ENCODE results near the gene ZFPL1. TPM values are rescaled to one million over a fixed set of nuclear protein-coding genes. Genes with fewer than 3 reads are reported as not detected.

Gene ZFPL1
- total RNA-seq, 4 donors from 2014 or later, result 34.1 to 58.5 (median 41.9) TPM

- TF ChIP-seq POLR2A (IDR thresholded peaks at IDR 0.05), result no peak
- no peak for TF ChIP-seq EP300 (IDR thresholded peaks at IDR 0.05)
- TF ChIP-seq POLR2AphosphoS5 (IDR thresholded peaks at IDR 0.05), result no peak
- no peak for TF ChIP-seq CTCF (IDR thresholded peaks at IDR 0.05)
- DNase-seq (ENCODE audit: low spot score in 2 of 2), result no peak
- WGBS, result 69% methylated on average over 6 of the region's 9 CpGs
Observed at GRCh38 chr11:65060913-65061408, 23.1 kb upstream of the ZFPL1 start.

GRCh38 chr11:65063532-65063931, 20.5 kb upstream of the ZFPL1 start:
- Histone ChIP-seq H3K4me3 (no peak overlapping the region), H3K27me3 (no peaks in the 10 kb centered on the region), H3K36me3 (no peaks in the 10 kb centered on the region), H3K27ac (no peak overlapping the region), H3K4me1 (no peaks in the 10 kb centered on the region), H3K9me3 (no peaks in the 10 kb centered on the region)
- TF ChIP-seq EP300 (IDR thresholded peaks at IDR 0.05) (no peak), POLR2AphosphoS5 (IDR thresholded peaks at IDR 0.05) (no peak), POLR2A (IDR thresholded peaks at IDR 0.05) (no peak), CTCF (IDR thresholded peaks at IDR 0.05) (no peak)
- WGBS, result 59% methylated on average over 3 of the region's 3 CpGs
- no peak for DNase-seq (ENCODE audit: low spot score in 2 of 2)

More at GRCh38 chr11:65060913-65061408, 23.1 kb upstream of the ZFPL1 start:
- no peaks in the 10 kb centered on the region for H3K27me3 ChIP-seq
- no peak overlapping the region for H3K4me3 ChIP-seq
- H3K4me1 ChIP-seq, result no peaks in the 10 kb centered on the region
- H3K27ac ChIP-seq, result no peak overlapping the region
- no peaks in the 10 kb centered on the region for H3K9me3 ChIP-seq
- no peaks in the 10 kb centered on the region for H3K36me3 ChIP-seq

- Histone ChIP-seq H3K36me3 (no peaks in the 10 kb centered on the region), H3K4me3 (no peak overlapping the region), H3K27me3 (no peaks in the 10 kb centered on the region), H3K4me1 (no peaks in the 10 kb centered on the region), H3K9me3 (no peaks in the 10 kb centered on the region), H3K27ac (no peak overlapping the region)
- no peak for DNase-seq (ENCODE audit: low spot score in 2 of 2)
- 67% methylated on average over 4 of the region's 4 CpGs for WGBS
- TF ChIP-seq EP300 (IDR thresholded peaks at IDR 0.05), result no peak
- no peak for TF ChIP-seq POLR2AphosphoS5 (IDR thresholded peaks at IDR 0.05)
- no peak for TF ChIP-seq CTCF (IDR thresholded peaks at IDR 0.05)
- TF ChIP-seq POLR2A (IDR thresholded peaks at IDR 0.05), result no peak
Observed at GRCh38 chr11:65064847-65065240, 19.2 kb upstream of the ZFPL1 start.

GRCh38 chr11:65065851-65066250, 18.2 kb upstream of the ZFPL1 start:
- Histone ChIP-seq H3K27me3 (no peaks in the 10 kb centered on the region), H3K27ac (no peak overlapping the region), H3K4me1 (no peaks in the 10 kb centered on the region), H3K36me3 (no peaks in the 10 kb centered on the region), H3K4me3 (no peak overlapping the region), H3K9me3 (no peaks in the 10 kb centered on the region)
- no peak for DNase-seq (ENCODE audit: low spot score in 2 of 2)
- TF ChIP-seq POLR2AphosphoS5 (IDR thresholded peaks at IDR 0.05) (no peak), EP300 (IDR thresholded peaks at IDR 0.05) (no peak), CTCF (IDR thresholded peaks at IDR 0.05) (no peak), POLR2A (IDR thresholded peaks at IDR 0.05) (no peak)
- WGBS, result 75% methylated on average over 7 of the region's 7 CpGs

GRCh38 chr11:65066315-65066714, 17.7 kb upstream of the ZFPL1 start:
- H3K27me3 ChIP-seq, result no peaks in the 10 kb centered on the region
- no peaks in the 10 kb centered on the region for H3K4me1 ChIP-seq
- no peak for DNase-seq (ENCODE audit: low spot score in 2 of 2)
- no peak for TF ChIP-seq CTCF (IDR thresholded peaks at IDR 0.05)
- TF ChIP-seq POLR2AphosphoS5 (IDR thresholded peaks at IDR 0.05), result no peak
- no peak for TF ChIP-seq EP300 (IDR thresholded peaks at IDR 0.05)
- no peak for TF ChIP-seq POLR2A (IDR thresholded peaks at IDR 0.05)
- no peaks in the 10 kb centered on the region for H3K9me3 ChIP-seq
- no peak overlapping the region for H3K27ac ChIP-seq
- H3K36me3 ChIP-seq, result no peaks in the 10 kb centered on the region
- WGBS, result 70% methylated on average over 2 of the region's 11 CpGs
- no peak overlapping the region for H3K4me3 ChIP-seq
